Keratinocyte (primary cell): ENCODE results near the gene ANKRD10. TPM values are rescaled to one million over a fixed set of nuclear protein-coding genes. Genes with fewer than 3 reads are reported as not detected.

Source experiments
- DNase-seq: peaks from one replicate; pipeline ENCODE4 v3.0.0-alpha.2; 2011; ENCODE audit warnings: low read depth, missing footprints, low spot score
- FAIRE-seq: peaks from 2 replicates; lab custom pipeline; 2011; peaks lifted over from hg19 to GRCh38; lab: Jason Lieb, UNC
- H2AFZ ChIP-seq: 2 replicates; pipeline ENCODE4 v1.6.0; 2012; ENCODE audit warnings: low read length, control low read depth, inconsistent platforms; ENCODE audit not compliant: control insufficient read depth
- H3K27ac ChIP-seq: 2 replicates; pipeline ENCODE4 v1.5.1; 2011; ENCODE audit warnings: low read length; ENCODE audit not compliant: control insufficient read depth, insufficient read depth
- H3K27me3 ChIP-seq: 3 replicates; pipeline ENCODE4 v1.6.0; 2011; ENCODE audit warnings: low read length; ENCODE audit not compliant: control insufficient read depth, insufficient read depth; ENCODE audit errors: extremely low read depth
- H3K36me3 ChIP-seq, 2 experiments: 2 replicates in 1 of 2; 3 replicates in 1 of 2; pipeline ENCODE4 v1.5.1; 2011; ENCODE audit warnings: low read length in 2 of 2, mild to moderate bottlenecking in 1 of 2; ENCODE audit not compliant: control insufficient read depth in 2 of 2, insufficient read depth in 2 of 2; ENCODE audit errors: extremely low read depth in 1 of 2
- H3K4me1 ChIP-seq: 3 replicates; pipeline ENCODE4 v1.5.1; 2011; ENCODE audit warnings: low read length; ENCODE audit not compliant: control insufficient read depth, insufficient read depth; ENCODE audit errors: extremely low read depth
- H3K4me2 ChIP-seq: 3 replicates; pipeline ENCODE4 v1.6.0; 2011; ENCODE audit warnings: low read depth, low read length; ENCODE audit not compliant: control insufficient read depth, insufficient read depth; ENCODE audit errors: extremely low read depth
- H3K4me3 ChIP-seq, 3 experiments: fragments of 200-600 bp in 1 of 3; sonication (generic) in 1 of 3; 2 replicates in 2 of 3; 3 replicates in 1 of 3; pipeline ENCODE4 v1.5.1; 2011 to 2016; ENCODE audit warnings: low read length in 3 of 3, mild to moderate bottlenecking in 3 of 3, control low read depth in 2 of 3, inconsistent platforms in 1 of 3, low read depth in 1 of 3, mixed read lengths in 1 of 3, mixed run types in 1 of 3, moderate library complexity in 1 of 3; ENCODE audit not compliant: control insufficient read depth in 2 of 3, insufficient read depth in 2 of 3; ENCODE audit errors: extremely low read depth in 1 of 3
- H3K79me2 ChIP-seq: 2 replicates; pipeline ENCODE4 v1.6.0; 2012; ENCODE audit warnings: low read length; ENCODE audit not compliant: control insufficient read depth, insufficient read depth
- H3K9ac ChIP-seq: 3 replicates; pipeline ENCODE4 v1.6.0; 2011; ENCODE audit warnings: low read length; ENCODE audit not compliant: control insufficient read depth, insufficient read depth; ENCODE audit errors: extremely low read depth
- H3K9me1 ChIP-seq: 3 replicates; pipeline ENCODE4 v1.6.0; 2011; ENCODE audit warnings: low read length; ENCODE audit not compliant: control insufficient read depth, insufficient read depth; ENCODE audit errors: extremely low read depth
- H3K9me3 ChIP-seq: 2 replicates; pipeline ENCODE4 v1.5.1; 2012; ENCODE audit warnings: low read depth, low read length; ENCODE audit not compliant: control insufficient read depth
- H4K20me1 ChIP-seq: 3 replicates; pipeline ENCODE4 v1.6.0; 2011; ENCODE audit warnings: low read length; ENCODE audit not compliant: control insufficient read depth, insufficient read depth; ENCODE audit errors: extremely low read depth
- CTCF ChIP-seq, 3 experiments: IDR thresholded peaks in 1 of 3; conservative IDR thresholded peaks in 1 of 3; optimal IDR thresholded peaks in 1 of 3; 2 replicates in 2 of 3; 3 replicates in 1 of 3; pipeline versions ENCODE3 to v1.5.1; 2011; ENCODE audit warnings: low read length in 3 of 3, mild to moderate bottlenecking in 3 of 3, moderate library complexity in 2 of 3, control low read depth in 1 of 3, inconsistent platforms in 1 of 3; ENCODE audit not compliant: insufficient read depth in 2 of 3; ENCODE audit errors: extremely low read depth in 1 of 3
- EZH2 ChIP-seq: IDR thresholded peaks from one replicate; pipeline ENCODE4 v1.6.1; 2012; ENCODE audit warnings: inconsistent platforms, mild to moderate bottlenecking, low read length, moderate library complexity
- dilution Hi-C: fragments of 300-500 bp; cut with MboI; formaldehyde crosslinking; loops from one replicate; pipeline ENCODE4 v1.7.0; 2020; ENCODE audit warnings: low sequenced_read_pairs; ENCODE audit not compliant: extremely low pct_ligation_motif_present
- polyA plus RNA-seq, 5 experiments: library from polyadenylated mRNA; depleted of rRNA in 3 of 5; stranded (reverse) in 3 of 5; stranded (forward) in 1 of 5; unstranded in 1 of 5; fragments of >200 nt; gene quantifications; 1 replicate in 1 of 5; 2 replicates in 3 of 5; 3 replicates in 1 of 5; pipeline versions ENCODE4 v1.2.1 to v1.2.3, GENCODE V29; 2011 to 2012; ENCODE audit warnings: missing spikeins in 2 of 5, low read depth in 1 of 5, low replicate concordance in 1 of 5

Gene ANKRD10
- polyA plus RNA-seq, 1 donor (not counting 4 experiments of a cell fraction or from before 2014, with no cell fraction given), result 58.1 TPM

- Histone ChIP-seq H3K4me3 (no peak overlapping the region), H4K20me1 (no peaks in the 10 kb centered on the region), H3K4me1 (no peaks in the 10 kb centered on the region), H3K79me2 (peaks cover 10% of the 10 kb centered on the region), H3K9me1 (no peaks in the 10 kb centered on the region), H3K4me2 (no peak overlapping the region), H3K36me3 (peaks cover 3 to 9% of the 10 kb centered on the region in 2 experiments), H3K27ac (no peak overlapping the region), H3K9ac (no peak overlapping the region), H3K27me3 (no peaks in the 10 kb centered on the region), H3K9me3 (no peaks in the 10 kb centered on the region), H2AFZ (no peak overlapping the region)
- FAIRE-seq (no peak), DNase-seq (no peak)
- dilution Hi-C loops, result no loop called here
- TF ChIP-seq EZH2 (no peak), CTCF (optimal IDR thresholded peaks at IDR 0.05 in 1 of 3, IDR thresholded peaks at IDR 0.05 in 1 of 3, conservative IDR thresholded peaks at IDR 0.05 in 1 of 3; ENCODE audit: extremely low read depth in 1 of 3, insufficient read depth in 2 of 3, low read length in 3 of 3) (no peak)
Observed at GRCh38 chr13:110897521-110897920, 17.3 kb downstream of the ANKRD10 start.

GRCh38 chr13:110897014-110897413 lies 17.9 kb downstream of the ANKRD10 start:
- dilution Hi-C loops, result no loop called here
- H3K4me1 ChIP-seq, result no peaks in the 10 kb centered on the region
- TF ChIP-seq CTCF (optimal IDR thresholded peaks at IDR 0.05 in 1 of 3, IDR thresholded peaks at IDR 0.05 in 1 of 3, conservative IDR thresholded peaks at IDR 0.05 in 1 of 3; ENCODE audit: extremely low read depth in 1 of 3, insufficient read depth in 2 of 3, low read length in 3 of 3), result no peak
- no peak for TF ChIP-seq EZH2
- no peak overlapping the region for H3K9ac ChIP-seq
- H3K9me1 ChIP-seq, result no peaks in the 10 kb centered on the region
- no peak overlapping the region for H2AFZ ChIP-seq
- DNase-seq (no peak), FAIRE-seq (no peak)
- H3K4me2 ChIP-seq, result no peak overlapping the region
- H3K79me2 ChIP-seq, result peaks cover 7% of the 10 kb centered on the region
- peaks cover 3 to 9% of the 10 kb centered on the region in 2 experiments for H3K36me3 ChIP-seq
- H3K27ac ChIP-seq, result no peak overlapping the region
- H3K27me3 ChIP-seq, result no peaks in the 10 kb centered on the region
- H4K20me1 ChIP-seq, result no peaks in the 10 kb centered on the region
- no peak overlapping the region for H3K4me3 ChIP-seq
- H3K9me3 ChIP-seq, result no peaks in the 10 kb centered on the region
